Activated CD4-positive, alpha-beta T cell treated with anti-CD3 and anti-CD28 coated beads for 24 hours (primary cell): Measurements from ENCODE around the gene IRF2BPL.

ENCODE experiments used
- DNase-seq, 2 donors: peaks; one replicate each; pipeline ENCODE4 v3.0.0-alpha.2; 2020; ENCODE audit warnings: low read depth in 2 of 2

The IRF2BPL gene

DNA sequence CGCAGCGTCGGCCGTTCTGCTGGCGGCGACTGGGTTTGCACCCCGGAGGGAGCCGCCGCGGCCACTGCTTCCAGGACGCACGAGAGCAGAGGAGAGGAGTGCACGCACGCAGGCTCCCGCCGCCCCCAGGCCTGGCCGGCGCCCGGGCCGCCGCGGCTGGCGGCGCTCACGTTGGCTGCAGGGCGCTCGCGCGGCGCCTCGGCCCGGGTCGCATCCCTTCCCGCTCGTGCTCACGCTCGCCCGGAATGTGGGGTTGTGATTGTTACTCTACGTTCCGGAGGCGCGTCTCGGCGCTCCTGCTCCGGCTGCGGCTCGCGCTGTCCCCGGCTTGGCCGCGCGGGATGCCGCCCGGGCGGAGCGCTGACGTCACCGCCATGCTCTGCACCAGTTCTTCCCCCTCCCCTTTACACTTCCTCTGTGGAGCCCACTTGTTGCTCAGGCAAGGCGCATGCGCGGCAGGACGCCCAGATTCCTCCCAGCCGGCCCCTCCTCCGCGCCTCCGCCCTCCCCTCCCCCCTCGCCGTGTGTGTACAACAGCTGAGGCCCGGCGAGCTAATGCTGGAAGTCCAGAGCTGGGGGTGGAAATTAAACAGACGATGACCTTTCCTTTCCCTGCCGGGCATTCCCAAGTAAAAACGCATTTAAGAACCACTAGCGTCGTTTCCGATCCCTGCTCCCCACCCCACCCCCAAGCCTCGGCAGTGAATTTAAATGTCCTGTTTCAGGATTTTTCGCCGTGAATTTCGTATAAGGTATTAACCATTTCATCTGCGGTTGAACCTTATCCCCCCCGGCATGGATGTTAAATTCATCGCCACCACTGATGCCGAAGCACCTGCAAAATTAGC lies at the start of gene IRF2BPL:
Gene IRF2BPL (minus strand): TSS at position 325 of the 848 bp plus-strand sequence. CDS start 916 bp downstream, outside the sequence.
- peak; percentile 93 for DNase-seq

GRCh38 chr14:77077040-77077439 lies 48.5 kb upstream of the IRF2BPL start:
- DNase-seq: no peak

DNA sequence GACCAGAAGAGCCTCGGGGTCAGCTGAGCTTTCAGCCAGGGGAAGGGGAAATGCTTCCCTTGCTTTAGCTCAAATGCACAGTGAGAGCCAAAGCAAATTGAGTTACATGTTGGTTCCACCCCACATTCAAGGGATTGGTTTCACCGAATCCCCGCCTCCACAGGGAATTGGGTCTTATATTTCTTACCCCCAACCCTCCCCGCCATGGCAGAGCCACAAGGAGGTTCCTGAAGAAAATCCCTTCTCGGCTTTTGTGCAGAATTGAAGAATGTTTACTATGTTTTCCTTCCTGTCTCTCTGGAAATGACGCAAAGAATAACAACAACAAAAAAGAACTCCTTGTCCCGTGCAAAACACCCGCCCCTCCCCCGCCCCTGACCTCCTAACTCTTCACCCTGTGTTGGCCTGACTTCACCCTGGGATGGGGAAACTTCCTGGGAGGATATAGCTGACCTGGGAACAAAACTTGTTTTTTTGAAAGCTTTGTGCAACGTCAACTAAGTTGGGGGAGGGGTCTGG lies 47.7 kb upstream of the IRF2BPL start:
- DNase-seq: no peak

GRCh38 chr14:77074969-77075368 lies 46.5 kb upstream of the IRF2BPL start:
- DNase-seq: no peak

DNA sequence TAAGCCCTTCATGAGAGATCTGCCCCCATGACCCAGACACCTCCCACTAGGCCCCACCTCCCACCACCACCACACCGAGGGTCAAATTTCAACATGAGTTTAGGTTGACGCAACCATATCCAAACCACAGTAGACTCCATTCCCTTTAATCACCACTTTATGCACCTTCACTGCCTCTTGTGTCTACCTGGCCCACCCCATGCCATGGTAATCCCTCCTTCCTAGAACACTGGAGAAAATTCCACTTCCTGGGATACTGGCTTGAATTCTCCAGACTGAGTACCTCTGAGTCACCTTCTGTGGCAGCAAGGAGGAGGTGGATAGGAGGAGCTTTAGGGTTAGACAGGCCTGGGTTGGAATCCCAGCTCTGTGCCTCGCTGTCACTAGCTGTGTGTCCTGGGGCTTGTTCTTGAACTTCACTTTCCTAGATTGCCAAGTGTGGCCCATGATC lies 43.5 kb upstream of the IRF2BPL start:
- no peak for DNase-seq

- no peak for DNase-seq
These were observed 41.0 kb upstream of the IRF2BPL start for GRCh38 chr14:77069551-77069950.

GRCh38 chr14:77068517-77069200 lies 40.2 kb upstream of the IRF2BPL start:
- DNase-seq: no peak

DNA sequence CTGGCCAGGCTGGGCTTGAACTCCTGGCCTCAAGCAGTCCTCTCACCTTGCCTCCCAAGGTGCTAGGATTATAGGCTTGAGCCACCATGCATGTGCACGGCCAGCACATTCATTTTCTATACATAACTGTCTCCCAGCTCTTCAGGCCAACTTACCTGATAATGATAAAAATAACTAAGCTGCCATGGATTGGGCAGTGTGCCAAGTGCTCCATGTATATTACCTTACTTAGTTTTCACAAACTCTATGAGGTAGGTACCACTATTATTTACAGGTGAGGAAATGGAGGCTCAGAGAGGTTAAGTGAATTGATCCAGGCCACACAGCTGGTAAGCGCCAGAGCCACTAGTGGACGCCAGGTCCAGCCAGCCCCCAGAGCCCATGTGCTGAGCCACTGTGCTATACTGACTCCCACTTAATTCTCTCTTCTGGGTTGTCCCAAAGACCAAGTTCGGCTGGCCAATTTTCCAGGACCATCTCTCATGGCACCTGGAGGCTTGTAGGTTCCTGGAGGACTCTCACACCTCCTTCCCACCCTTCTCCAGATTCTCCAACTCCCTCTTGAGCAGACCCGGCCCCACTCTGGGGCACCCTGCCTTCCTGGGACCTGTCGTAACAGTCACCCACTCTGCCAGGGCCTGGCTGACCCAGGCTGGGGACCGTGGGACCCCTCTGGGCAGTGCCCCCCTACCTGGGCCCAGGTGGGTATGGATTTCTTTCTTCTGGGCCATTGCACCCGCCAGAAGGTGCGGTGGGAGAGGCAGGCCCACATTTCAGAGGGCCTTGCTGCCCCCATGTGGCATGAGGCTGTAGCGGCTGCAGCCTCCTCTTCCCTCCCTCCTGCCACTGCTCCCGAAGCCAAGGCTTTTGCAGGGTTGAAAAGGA lies 39.4 kb upstream of the IRF2BPL start:
- peak; percentile 22 to 36 for DNase-seq

- no peak for DNase-seq
These were observed 38.2 kb upstream of the IRF2BPL start for GRCh38 chr14:77066578-77067172.

GRCh38 chr14:77065851-77066577 lies 37.5 kb upstream of the IRF2BPL start:
- no peak for DNase-seq

- DNase-seq: no peak
These were observed 36.1 kb upstream of the IRF2BPL start for GRCh38 chr14:77064521-77065178.

DNA sequence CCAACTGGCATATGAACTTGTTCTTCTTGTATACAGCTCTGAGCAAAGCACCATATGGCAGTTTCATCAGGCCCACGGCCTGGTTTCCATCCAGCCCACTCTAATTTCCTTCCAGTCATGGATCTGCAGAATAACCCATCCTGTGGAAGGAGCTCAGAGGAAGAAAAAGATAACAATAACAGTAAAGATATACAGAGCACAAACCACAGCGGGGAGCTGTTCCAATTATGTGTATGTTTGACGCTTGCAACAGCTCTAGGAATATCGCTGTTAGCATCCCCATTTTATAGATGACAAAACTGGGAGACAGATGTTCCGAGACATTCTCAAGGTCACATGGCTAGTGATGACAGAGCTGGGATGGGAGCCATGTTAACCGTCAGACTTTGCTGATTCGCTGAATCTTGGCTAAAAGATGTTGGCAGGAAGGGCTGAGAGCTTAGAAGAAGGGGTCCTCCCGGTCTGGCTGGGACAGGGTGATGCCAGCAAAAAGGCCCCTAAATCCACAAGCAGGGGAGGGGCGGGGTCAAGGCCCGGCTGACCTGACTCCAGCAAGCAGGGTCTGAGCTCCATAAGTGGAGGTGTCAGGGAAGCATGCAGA lies 35.2 kb upstream of the IRF2BPL start:
- DNase-seq: no peak

- DNase-seq: no peak
These were observed 33.8 kb upstream of the IRF2BPL start for GRCh38 chr14:77062261-77062660.

- no peak for DNase-seq
These were observed 33.2 kb upstream of the IRF2BPL start for GRCh38 chr14:77061630-77062257.

- no peak for DNase-seq
These were observed 30.9 kb upstream of the IRF2BPL start for GRCh38 chr14:77059276-77059915.

- no peak for DNase-seq
These were observed 30.3 kb upstream of the IRF2BPL start for GRCh38 chr14:77058785-77059184.

- DNase-seq: no peak
These were observed 29.6 kb upstream of the IRF2BPL start for GRCh38 chr14:77058117-77058516.

- no peak for DNase-seq
These were observed 27.5 kb upstream of the IRF2BPL start for GRCh38 chr14:77055981-77056380.

DNA sequence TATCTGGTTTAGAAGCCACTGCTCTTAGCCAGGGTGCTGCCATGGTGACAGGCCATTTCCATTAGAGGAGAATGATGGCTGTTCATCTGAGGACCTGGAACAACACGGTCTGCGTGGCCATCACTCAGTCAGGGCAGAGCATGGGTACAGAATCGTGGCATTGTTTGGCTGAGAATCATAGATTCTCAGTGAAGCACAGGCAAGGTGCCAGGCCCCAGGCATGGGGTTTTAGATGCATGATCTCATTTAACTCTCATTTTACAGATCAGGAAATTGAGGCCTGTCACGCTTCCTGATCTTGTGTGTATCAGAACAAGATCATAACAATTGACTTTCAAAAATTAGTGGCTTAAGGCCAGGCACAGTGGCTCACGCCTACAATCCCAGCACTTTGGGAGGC lies 26.8 kb upstream of the IRF2BPL start:
- DNase-seq: no peak
